Pons (tissue), 1 donor: Measurements from ENCODE around the gene KTI12.
"Not testable (repeated sequence)": the region's sequence is repeated elsewhere in the genome, so short reads cannot be mapped to it uniquely, and the experiment has no call there.

Experiments used
- DNase-seq: peaks from one replicate; pipeline ENCODE4 v3.0.0-alpha.2; 2016; ENCODE audit warnings: low spot score

KTI12 gene

GRCh38 chr1:52033190-52034049 is at the start of gene KTI12:
Gene KTI12 (minus strand): TSS chr1:52033810. CDS start chr1:52033761, 49 bp downstream.
- peak; percentile 90 for DNase-seq

- DNase-seq = no peak
Measured at GRCh38 chr1:52080014-52080415, 46.4 kb upstream of the KTI12 start.

GRCh38 chr1:52077277-52077676 is 43.7 kb upstream of the KTI12 start:
- not testable (repeated sequence) for DNase-seq

DNA sequence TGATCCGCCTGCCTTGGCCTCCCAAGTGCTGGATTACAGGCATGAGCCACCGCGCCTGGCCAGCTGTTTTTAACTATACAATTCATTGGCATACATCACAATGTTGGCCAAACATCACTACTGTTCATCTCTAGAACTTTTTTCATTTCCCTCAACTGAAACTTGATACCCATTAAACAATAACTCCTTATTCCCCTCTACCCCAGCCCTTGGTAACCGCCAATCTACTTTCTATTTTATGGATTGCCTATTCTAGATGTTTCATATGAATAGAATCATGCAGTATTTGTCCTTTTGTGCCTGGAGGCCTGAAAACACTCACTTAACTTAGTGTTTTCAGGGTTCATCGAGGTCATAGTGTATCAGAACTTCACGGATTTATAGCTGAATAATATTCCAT is 38.7 kb upstream of the KTI12 start:
- DNase-seq = no peak

- no peak for DNase-seq
Measured at GRCh38 chr1:52070704-52071103, 37.1 kb upstream of the KTI12 start.

DNA sequence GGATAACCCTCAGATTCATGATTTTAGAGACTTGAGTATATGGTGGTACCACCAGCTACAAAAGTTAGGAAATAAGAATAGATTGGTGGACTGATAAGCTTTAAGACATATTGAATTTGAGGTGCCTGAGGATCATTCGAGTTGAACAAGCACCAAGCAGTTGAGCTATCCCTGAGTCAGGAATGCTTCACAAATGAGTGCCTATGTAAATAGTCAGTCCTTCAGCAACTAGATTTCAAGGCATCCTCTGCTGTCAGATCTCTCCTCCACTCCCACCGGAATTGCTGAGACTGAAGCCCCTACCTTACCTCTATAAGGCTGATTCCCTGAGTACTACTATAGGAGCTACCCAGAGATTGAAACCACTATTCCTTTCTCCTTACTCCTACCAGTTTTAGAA is 29.6 kb upstream of the KTI12 start:
- DNase-seq = no peak

- no peak for DNase-seq
Measured at GRCh38 chr1:52060822-52061221, 27.2 kb upstream of the KTI12 start.

DNA sequence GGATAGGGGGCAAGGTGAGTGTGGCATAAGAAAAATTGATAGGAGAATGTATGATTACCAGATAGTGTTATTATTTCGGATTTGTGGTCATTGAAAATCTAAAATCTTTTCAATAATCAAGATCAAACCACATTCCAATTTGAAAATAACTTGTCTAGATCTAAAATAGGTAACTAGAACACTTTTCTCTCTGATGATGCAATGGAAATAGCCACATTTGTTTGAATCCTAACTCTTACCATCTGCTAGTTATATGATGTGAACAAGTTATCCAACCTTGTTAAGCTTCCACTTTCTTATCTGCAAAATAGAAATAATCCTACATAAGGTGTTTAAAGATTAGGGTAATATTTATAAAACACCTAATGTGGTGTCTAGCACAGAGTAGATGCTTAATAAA is 26.3 kb upstream of the KTI12 start:
- no peak for DNase-seq

DNA sequence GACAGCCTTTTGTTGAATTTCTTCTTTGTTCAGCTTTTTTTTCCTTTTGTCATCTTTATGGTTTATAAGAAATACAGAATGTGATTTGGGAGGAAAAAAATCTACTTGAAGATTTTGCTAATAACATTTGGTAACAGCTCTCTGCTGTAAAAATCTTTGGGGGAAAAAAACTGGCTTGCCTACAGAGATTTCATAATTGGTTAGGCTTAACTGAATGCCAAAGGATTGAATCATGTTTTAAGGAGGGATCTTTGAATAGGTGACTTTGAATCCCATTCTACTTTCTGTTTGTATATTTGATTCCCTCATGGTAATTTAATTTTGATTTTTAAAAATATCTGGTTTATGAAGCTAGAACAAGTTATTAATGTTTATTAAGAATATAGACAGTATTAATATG is 25.7 kb upstream of the KTI12 start:
- DNase-seq = no peak

GRCh38 chr1:52057876-52058415 is 24.3 kb upstream of the KTI12 start:
- DNase-seq = peak; percentile 8

- peak; percentile 23 for DNase-seq
Measured at GRCh38 chr1:52057255-52057654, 23.6 kb upstream of the KTI12 start.

- no peak for DNase-seq
Measured at GRCh38 chr1:52056937-52057231, 23.3 kb upstream of the KTI12 start.

GRCh38 chr1:52056163-52056936 is 22.7 kb upstream of the KTI12 start, which contains the start of gene BTF3L4:
Gene BTF3L4 (plus strand): TSS chr1:52056295. CDS start chr1:52059848, 3,553 bp downstream.
- peak; percentile 94 for DNase-seq

DNA sequence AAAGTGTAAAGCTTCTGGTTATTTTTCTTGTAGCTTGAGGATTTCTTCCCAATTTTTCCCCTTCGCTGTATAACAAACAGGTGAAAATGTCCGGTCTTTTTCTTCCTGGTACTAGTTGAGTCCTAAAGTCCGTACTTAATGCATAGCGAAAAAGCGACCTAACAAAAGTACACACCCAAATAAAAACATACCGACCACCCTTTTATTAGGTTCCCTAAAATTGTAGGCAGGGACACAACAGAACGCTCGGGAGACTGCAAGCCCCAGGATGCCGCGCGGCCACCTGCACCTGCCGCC is 22.2 kb upstream of the KTI12 start:
- DNase-seq = no peak

GRCh38 chr1:52055066-52055865 is 21.7 kb upstream of the KTI12 start, which contains the start of gene TXNDC12:
Gene TXNDC12 (minus strand): TSS chr1:52055191. CDS start chr1:52055096, 95 bp downstream.
- peak; percentile 95 for DNase-seq

GRCh38 chr1:52054496-52055065 is 21.0 kb upstream of the KTI12 start:
- DNase-seq = peak; percentile 6

DNA sequence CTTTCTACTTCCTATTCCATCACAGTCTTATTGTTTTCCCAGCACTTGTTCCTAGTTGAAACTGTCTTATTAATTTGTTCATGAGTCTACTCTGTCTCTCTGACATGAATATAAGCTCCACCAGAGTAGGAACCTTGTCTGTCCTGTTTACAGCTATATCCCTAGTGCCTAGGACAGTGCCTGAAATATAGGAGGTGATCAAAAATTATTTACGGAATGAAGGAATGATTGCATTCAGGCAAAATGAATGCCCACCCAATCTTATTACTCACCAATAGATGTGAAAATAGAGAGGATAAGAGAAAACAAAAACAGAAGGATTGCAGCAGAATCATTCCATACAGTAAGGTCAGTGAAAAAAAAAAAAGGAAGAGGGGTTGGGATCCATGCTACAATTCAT is 20.3 kb upstream of the KTI12 start:
- DNase-seq = no peak

GRCh38 chr1:52049337-52049736 is 15.7 kb upstream of the KTI12 start:
- not testable (repeated sequence) for DNase-seq

DNA sequence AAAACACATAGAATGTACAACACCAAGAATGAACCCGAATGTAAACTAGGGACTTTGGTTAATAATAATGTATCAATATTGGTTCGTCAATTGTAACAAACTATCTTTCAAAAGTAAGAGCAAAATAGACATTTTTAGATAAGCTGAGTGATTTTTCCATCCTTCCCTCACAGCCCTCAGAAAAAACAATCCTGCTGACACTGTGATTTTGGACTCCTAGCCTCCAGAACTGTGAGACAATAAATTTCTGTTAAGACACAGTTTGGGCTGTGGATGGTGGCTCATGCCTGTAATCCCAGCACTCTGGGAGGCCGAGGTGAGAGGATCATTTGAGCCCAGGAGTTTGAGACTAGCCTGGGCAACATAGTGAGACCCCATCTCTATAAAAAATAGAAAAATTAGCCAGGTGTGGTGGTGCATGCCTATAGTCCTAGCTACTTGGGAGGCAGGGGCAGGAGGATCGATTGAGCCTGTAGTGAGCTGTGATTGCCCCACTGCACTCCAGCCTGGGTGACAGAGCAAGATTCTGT is 12.1 kb upstream of the KTI12 start:
- DNase-seq = not testable (repeated sequence)

- no peak for DNase-seq
Measured at GRCh38 chr1:52045236-52045635, 11.6 kb upstream of the KTI12 start.

DNA sequence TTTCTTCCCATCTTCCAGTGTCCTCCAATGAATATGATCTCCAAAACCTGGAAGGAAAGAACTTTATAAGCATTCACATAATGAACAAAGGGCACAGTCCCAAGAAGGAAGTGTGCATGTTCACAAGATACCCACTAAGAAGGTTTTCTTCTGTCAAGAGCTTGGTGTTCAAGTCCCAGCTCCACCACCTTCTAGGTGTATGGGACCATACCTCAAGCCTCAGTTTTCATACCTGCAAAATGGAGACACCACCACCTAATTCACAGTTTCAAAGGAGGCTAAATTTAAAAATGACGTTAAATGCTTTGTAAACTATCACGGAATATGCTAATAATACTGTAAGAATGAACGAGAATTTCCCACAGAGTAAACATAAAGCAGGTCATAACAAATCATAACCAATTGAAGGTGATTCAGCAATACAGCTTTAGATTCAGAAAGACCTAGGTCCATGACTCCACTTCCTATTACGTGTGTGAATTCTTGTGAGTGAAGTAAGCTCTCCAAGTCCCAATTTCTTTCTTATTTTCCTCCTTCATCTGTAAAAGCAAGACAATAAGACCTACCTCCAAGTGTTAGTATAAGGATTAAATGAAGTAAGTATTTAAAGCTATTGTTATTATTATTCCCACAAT is 8.1 kb upstream of the KTI12 start:
- no peak for DNase-seq
